Measurements from ENCODE around the gene SLC52A1.
"Not testable (repeated sequence)": the region's sequence is repeated elsewhere in the genome, so short reads cannot be mapped to it uniquely, and the experiment has no call there.

Gene SLC52A1

GRCh38 chr17:5031365-5032082, 3.7 kb downstream of the SLC52A1 start:
- peak; percentile 63 for DNase-seq (ENCODE audit: low read depth)

GRCh38 chr17:5030168-5030567, 5.1 kb downstream of the SLC52A1 start:
- not testable (repeated sequence) for DNase-seq (ENCODE audit: low read depth)

- no peak for DNase-seq (ENCODE audit: low read depth)
These were observed 7.3 kb downstream of the SLC52A1 start for GRCh38 chr17:5027916-5028315.

- DNase-seq (ENCODE audit: low read depth), result no peak
These were observed 7.9 kb downstream of the SLC52A1 start for GRCh38 chr17:5027299-5027698.

GRCh38 chr17:5024604-5025003, 10.6 kb downstream of the SLC52A1 start:
- no peak for DNase-seq (ENCODE audit: low read depth)

- no peak for DNase-seq (ENCODE audit: low read depth)
These were observed 11.6 kb downstream of the SLC52A1 start for GRCh38 chr17:5023588-5024147.

GRCh38 chr17:5022171-5022711, 13.0 kb downstream of the SLC52A1 start:
- no peak for DNase-seq (ENCODE audit: low read depth)

GRCh38 chr17:5020502-5021023, 14.7 kb downstream of the SLC52A1 start:
- no peak for DNase-seq (ENCODE audit: low read depth)

- no peak for DNase-seq (ENCODE audit: low read depth)
These were observed 15.7 kb downstream of the SLC52A1 start for GRCh38 chr17:5019475-5019956.

- no peak for DNase-seq (ENCODE audit: low read depth)
These were observed 20.9 kb downstream of the SLC52A1 start for GRCh38 chr17:5014357-5014756.

GRCh38 chr17:5011928-5012327, 23.3 kb downstream of the SLC52A1 start:
- DNase-seq (ENCODE audit: low read depth), result no peak

GRCh38 chr17:5003214-5003867, 31.9 kb downstream of the SLC52A1 start:
- DNase-seq (ENCODE audit: low read depth), result no peak

- no peak for DNase-seq (ENCODE audit: low read depth)
These were observed 33.0 kb downstream of the SLC52A1 start for GRCh38 chr17:5002121-5002788.

- DNase-seq (ENCODE audit: low read depth), result no peak
These were observed 35.0 kb downstream of the SLC52A1 start for GRCh38 chr17:5000237-5000639.

GRCh38 chr17:4999430-5000093, 35.7 kb downstream of the SLC52A1 start:
- no peak for DNase-seq (ENCODE audit: low read depth)

- no peak for DNase-seq (ENCODE audit: low read depth)
These were observed 36.3 kb downstream of the SLC52A1 start for GRCh38 chr17:4998732-4999429.

- no peak for DNase-seq (ENCODE audit: low read depth)
These were observed 37.0 kb downstream of the SLC52A1 start for GRCh38 chr17:4998027-4998731.

- DNase-seq (ENCODE audit: low read depth), result peak; percentile 72
These were observed 37.8 kb downstream of the SLC52A1 start, which contains the start of the genes INCA1 and KIF1C for GRCh38 chr17:4997302-4998026. TSS of gene INCA1 (minus strand) at chr17:4997522. CDS start at chr17:4994437, 3,085 bp downstream. TSS of gene KIF1C (plus strand) at chr17:4997950. CDS start at chr17:5000247, 2,297 bp downstream.

GRCh38 chr17:4994081-4994595, 41.1 kb downstream of the SLC52A1 start:
- no peak for DNase-seq (ENCODE audit: low read depth)
